Left ventricle myocardium inferior (tissue), 1 donor: ENCODE results near the gene TEX51. TPM values are rescaled to one million over a fixed set of nuclear protein-coding genes. Genes with fewer than 3 reads are reported as not detected.

ENCODE experiments used
- DNase-seq: peaks from one replicate; pipeline ENCODE4 v3.0.0-alpha.2; 2020
- H3K27ac ChIP-seq: fragments of 200-600 bp; replicated peaks from 2 replicates; pipeline ENCODE4 v1.8.0; 2021
- H3K27me3 ChIP-seq: fragments of 200-600 bp; 2 replicates; pipeline ENCODE4 v1.8.0; 2021; ENCODE audit warnings: low read depth
- H3K36me3 ChIP-seq: fragments of 200-600 bp; 2 replicates; pipeline ENCODE4 v1.8.0; 2021
- H3K4me1 ChIP-seq: fragments of 200-600 bp; 2 replicates; pipeline ENCODE4 v1.8.0; 2021
- H3K4me3 ChIP-seq: fragments of 200-600 bp; 2 replicates; pipeline ENCODE4 v1.8.0; 2021; ENCODE audit warnings: mild to moderate bottlenecking, moderate library complexity
- H3K9me3 ChIP-seq: fragments of 200-600 bp; replicated peaks from 2 replicates; pipeline ENCODE4 v1.8.0; 2021
- CTCF ChIP-seq: fragments of 200-600 bp; IDR thresholded peaks from 2 replicates; pipeline ENCODE4 v1.8.0; 2021; ENCODE audit warnings: antibody characterized with exemption, mild to moderate bottlenecking, borderline replicate concordance
- intact Hi-C: fragments of 100-400 bp; cut with micrococcal nuclease; formaldehyde crosslinking; loops from one replicate; pipeline ENCODE4 v1.11.0; 2022
- total RNA-seq: library from RNA; stranded (reverse); fragmentation: NEBNext Ultra II Directional; extraction: Animal tissue kit (Norgen Biotek cat#: 25700); gene quantifications from one replicate; pipeline ENCODE4 v1.2.1, GENCODE V29; 2021
- donor health status: DM: no; HTN: yes; CAD: no; lungs with severe emphysema.

TEX51 gene
- total RNA-seq, 1 donor from 2014 or later = not detected

GRCh38 chr2:126949775-126950174 is 51.1 kb downstream of the TEX51 start:
- no peak overlapping the region for H3K4me3 ChIP-seq
- no peaks in the 10 kb centered on the region for H3K9me3 ChIP-seq
- no peak for TF ChIP-seq CTCF
- intact Hi-C loops = no loop called here
- peaks cover 78% of the 10 kb centered on the region for H3K27me3 ChIP-seq
- no peaks in the 10 kb centered on the region for H3K4me1 ChIP-seq
- DNase-seq = no peak
- H3K27ac ChIP-seq = no peak overlapping the region
- no peaks in the 10 kb centered on the region for H3K36me3 ChIP-seq

- intact Hi-C loops = no loop called here
- Histone ChIP-seq H3K27me3 (peaks cover 78% of the 10 kb centered on the region), H3K27ac (no peak overlapping the region), H3K9me3 (no peaks in the 10 kb centered on the region), H3K4me1 (no peaks in the 10 kb centered on the region), H3K4me3 (no peak overlapping the region), H3K36me3 (no peaks in the 10 kb centered on the region)
- no peak for DNase-seq
- TF ChIP-seq CTCF = no peak
Measured at GRCh38 chr2:126950504-126950903, 51.8 kb downstream of the TEX51 start.

Other genes with a start within 250 kb of the TEX51 start
- gene GYPC, start 242.7 kb upstream of the TEX51 start, total RNA-seq = 98.8 TPM
- 15.8 TPM for gene BIN1, start 208.3 kb downstream of the TEX51 start, total RNA-seq